CD4-positive, alpha-beta T cell treated with Interleukin-12 subunit alpha and Interleukin-12 subunit beta, for 1 hour (primary cell): ENCODE data around the gene VWA1.
A peak's percentile ranks its signal among the peaks of the same experiment; 100 is the strongest.
"Not testable (repeated sequence)": the region's sequence is repeated elsewhere in the genome, so short reads cannot be mapped to it uniquely, and the experiment has no call there.

Experiments
- DNase-seq: peaks from one replicate; pipeline ENCODE4 v3.0.0-alpha.2; 2020

Gene VWA1

GRCh38 chr1:1403653-1404052 is 31.8 kb upstream of the VWA1 start:
- DNase-seq: no peak

GRCh38 chr1:1406101-1406820 is 29.2 kb upstream of the VWA1 start:
- no peak for DNase-seq

- peak; percentile 96 for DNase-seq
Measured at GRCh38 chr1:1406821-1407635, 28.5 kb upstream of the VWA1 start, which contains the start of gene MRPL20. Gene MRPL20, minus strand, starts transcription at chr1:1407293. Its CDS starts 76 bp downstream, at chr1:1407217.

GRCh38 chr1:1407636-1408318 is 27.7 kb upstream of the VWA1 start:
- DNase-seq: peak; percentile 30

GRCh38 chr1:1410238-1410637 is 25.3 kb upstream of the VWA1 start:
- DNase-seq: not testable (repeated sequence)

GRCh38 chr1:1411626-1412025 is 23.9 kb upstream of the VWA1 start:
- no peak for DNase-seq

GRCh38 chr1:1412311-1412902 is 23.1 kb upstream of the VWA1 start:
- DNase-seq: not testable (repeated sequence)

GRCh38 chr1:1415751-1416150 is 19.7 kb upstream of the VWA1 start:
- DNase-seq: no peak

GRCh38 chr1:1417396-1417795 is 18.1 kb upstream of the VWA1 start:
- not testable (repeated sequence) for DNase-seq

GRCh38 chr1:1417825-1418463 is 17.5 kb upstream of the VWA1 start:
- not testable (repeated sequence) for DNase-seq

- no peak for DNase-seq
Measured at GRCh38 chr1:1418464-1419362, 16.8 kb upstream of the VWA1 start.

GRCh38 chr1:1419363-1419812 is 16.1 kb upstream of the VWA1 start:
- DNase-seq: no peak

- no peak for DNase-seq
Measured at GRCh38 chr1:1419813-1420653, 15.5 kb upstream of the VWA1 start.

GRCh38 chr1:1420654-1421141 is 14.8 kb upstream of the VWA1 start:
- no peak for DNase-seq

GRCh38 chr1:1421147-1421906 is 14.2 kb upstream of the VWA1 start, which contains the start of gene ANKRD65:
Gene ANKRD65, minus strand, starts transcription at chr1:1421276. Its CDS starts 271 bp downstream, at chr1:1421005.
- no peak for DNase-seq

- DNase-seq: no peak
Measured at GRCh38 chr1:1421907-1422464, 13.5 kb upstream of the VWA1 start.

- no peak for DNase-seq
Measured at GRCh38 chr1:1422465-1423244, 12.8 kb upstream of the VWA1 start.

GRCh38 chr1:1423245-1423597 is 12.3 kb upstream of the VWA1 start:
- DNase-seq: no peak
